Thoracic aorta (tissue), 2 donors: Measurements from ENCODE around the gene SNX20. TPM values are rescaled to one million over a fixed set of nuclear protein-coding genes. Genes with fewer than 3 reads are reported as not detected.
A peak's percentile ranks its signal among the peaks of the same experiment; 100 is the strongest.

Source experiments
- ATAC-seq: fragments of 150-250 bp; one replicate; pipeline ENCODE4 v1.8.0; 2017; ENCODE audit warnings: low read depth; ENCODE audit not compliant: insufficient number of reproducible peaks, low FRiP score
- DNase-seq: peaks from one replicate; pipeline ENCODE4 v3.0.0-alpha.2; 2020; ENCODE audit warnings: low spot score
- H3K27ac ChIP-seq, 2 donors: fragments of 200-600 bp; sonication (generic); 1 replicate in 1 of 2; 2 replicates in 1 of 2; pipeline ENCODE4 v1.5.1; 2016; ENCODE audit warnings: mild to moderate bottlenecking in 2 of 2, moderate library complexity in 2 of 2
- H3K27me3 ChIP-seq: fragments of 200-600 bp; sonication (generic); replicated peaks from 2 replicates; pipeline ENCODE4 v1.6.0; 2016; ENCODE audit warnings: mild to moderate bottlenecking; ENCODE audit not compliant: insufficient read depth
- H3K36me3 ChIP-seq: fragments of 200-600 bp; sonication (generic); one replicate; pipeline ENCODE4 v1.5.1; 2016
- H3K4me1 ChIP-seq, 2 donors: fragments of 200-600 bp; sonication (generic); 1 replicate in 1 of 2; 2 replicates in 1 of 2; pipeline versions ENCODE4 v1.5.1 to v1.6.0; 2016; ENCODE audit warnings: low read depth in 2 of 2, mild to moderate bottlenecking in 1 of 2; ENCODE audit not compliant: control insufficient read depth in 1 of 2
- H3K4me3 ChIP-seq: fragments of 200-600 bp; sonication (generic); 2 replicates; pipeline ENCODE4 v1.5.1; 2016; ENCODE audit warnings: mild to moderate bottlenecking
- H3K9me3 ChIP-seq: fragments of 200-600 bp; sonication (generic); 2 replicates; pipeline ENCODE4 v1.5.1; 2016
- CTCF ChIP-seq: fragments of 200-600 bp; sonication (generic); IDR thresholded peaks from one replicate; pipeline ENCODE4 v1.5.1; 2019; ENCODE audit warnings: antibody characterized with exemption
- total RNA-seq, 2 donors: library from RNA; depleted of rRNA; stranded (reverse); fragments of >200 nt; gene quantifications; one replicate each; pipeline versions ENCODE4 v1.1.0 to v1.2.3, GENCODE V29; 2016

Gene SNX20
- total RNA-seq, 2 donors from 2014 or later: 3.3 to 4.6 TPM

DNA sequence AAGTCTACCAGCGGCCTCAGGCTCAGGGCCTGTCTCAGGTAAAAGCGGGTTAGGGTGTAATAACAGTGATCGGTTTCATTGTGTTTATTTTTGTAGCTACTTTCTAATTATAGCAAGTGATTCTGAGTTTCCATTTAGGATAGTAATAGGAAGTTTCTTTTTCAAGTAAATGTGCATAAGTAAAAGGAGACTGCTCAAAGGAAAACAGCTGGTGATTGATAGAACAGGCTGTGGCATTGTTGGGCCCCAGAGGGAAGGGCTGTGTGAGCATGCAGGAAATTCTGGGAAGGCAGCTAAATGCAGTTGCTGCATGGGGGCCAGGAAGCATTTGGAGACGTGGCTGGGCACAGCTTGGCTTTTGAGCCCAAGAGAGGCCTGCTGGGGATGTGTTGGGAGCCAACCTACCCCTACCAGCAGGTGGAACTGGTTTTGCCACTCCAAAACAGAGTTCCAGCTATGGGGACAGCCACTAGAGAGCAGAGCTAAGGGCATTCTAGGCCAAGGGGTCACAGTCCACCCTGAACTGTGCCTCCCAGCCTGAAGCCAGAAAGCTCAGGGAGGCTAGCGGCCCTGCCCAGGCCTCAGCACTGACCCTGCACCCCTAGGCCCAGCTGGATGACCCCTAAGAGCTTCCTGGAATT is 12.6 kb downstream of the SNX20 start:
- H3K27me3 ChIP-seq: no peaks in the 10 kb centered on the region
- H3K4me3 ChIP-seq: no peak overlapping the region
- H3K36me3 ChIP-seq: peaks cover 5% of the 10 kb centered on the region
- H3K9me3 ChIP-seq: peaks cover 7% of the 10 kb centered on the region
- peaks cover 5 to 18% of the 10 kb centered on the region in 2 donors for H3K4me1 ChIP-seq
- peak overlapping the region; percentile 46 to 47 for H3K27ac ChIP-seq
- no peak for TF ChIP-seq CTCF
- DNase-seq (no peak), ATAC-seq (no peak)

GRCh38 chr16:50667497-50668367 is 13.4 kb downstream of the SNX20 start:
- peaks cover 7% of the 10 kb centered on the region for H3K9me3 ChIP-seq
- ATAC-seq (no peak), DNase-seq (no peak)
- no peak overlapping the region for H3K4me3 ChIP-seq
- no peak for TF ChIP-seq CTCF
- H3K36me3 ChIP-seq: peaks cover 5% of the 10 kb centered on the region
- peaks cover 5 to 20% of the 10 kb centered on the region in 2 donors for H3K4me1 ChIP-seq
- H3K27ac ChIP-seq: peak overlapping the region in 1 of 2 donors; percentile 47
- no peaks in the 10 kb centered on the region for H3K27me3 ChIP-seq

GRCh38 chr16:50666658-50667496 is 14.2 kb downstream of the SNX20 start:
- H3K36me3 ChIP-seq: peaks cover under 1% of the 10 kb centered on the region
- peak overlapping the region; percentile 26 for H3K4me3 ChIP-seq
- peaks cover 3% of the 10 kb centered on the region for H3K9me3 ChIP-seq
- no peak for ATAC-seq
- H3K27ac ChIP-seq: no peak overlapping the region
- H3K27me3 ChIP-seq: no peaks in the 10 kb centered on the region
- peaks cover 5 to 28% of the 10 kb centered on the region in 2 donors for H3K4me1 ChIP-seq
- TF ChIP-seq CTCF: no peak
- DNase-seq: no peak

DNA sequence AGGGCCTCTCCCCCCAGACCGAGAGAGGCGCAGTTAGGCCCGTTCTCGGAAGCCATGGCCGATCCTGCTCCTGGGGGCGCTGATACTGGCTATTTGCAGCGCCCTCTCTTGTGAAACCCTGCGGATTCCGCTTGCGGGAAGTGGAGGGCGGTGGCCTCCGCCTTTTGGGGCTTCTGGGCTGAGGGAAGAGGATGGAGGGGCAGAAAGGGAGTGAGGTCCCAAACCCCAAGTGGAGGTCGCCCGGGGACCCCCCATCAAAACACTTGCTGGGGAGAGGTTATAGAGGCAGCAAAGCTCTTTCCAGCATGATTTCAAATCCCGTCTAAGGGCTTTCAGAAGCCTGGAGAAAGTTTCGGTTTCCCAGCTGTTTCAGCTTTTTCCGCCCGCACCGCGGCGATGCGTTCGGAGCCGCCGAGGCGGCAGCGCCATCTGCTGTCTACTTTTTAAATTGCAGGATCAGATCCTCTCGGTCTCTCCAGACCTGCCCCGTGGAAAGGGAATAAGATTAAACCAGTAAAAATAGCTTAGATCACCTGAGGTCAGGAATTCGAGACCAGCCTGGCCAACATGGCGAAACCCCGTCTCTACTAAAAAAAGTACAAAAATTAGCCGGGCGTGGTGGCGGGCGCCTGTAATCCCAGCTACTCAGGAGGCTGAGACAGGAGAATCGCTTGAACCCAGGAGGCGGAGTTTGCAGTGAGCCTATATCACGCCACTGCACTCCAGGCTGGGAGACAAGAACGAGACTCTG is 15.8 kb downstream of the SNX20 start:
- Histone ChIP-seq H3K36me3 (no peaks in the 10 kb centered on the region), H3K4me1 (peaks cover 5 to 36% of the 10 kb centered on the region in 2 donors), H3K27ac (peak overlapping the region; percentile 14 to 40), H3K4me3 (peak overlapping the region; percentile 70), H3K9me3 (no peaks in the 10 kb centered on the region), H3K27me3 (no peaks in the 10 kb centered on the region)
- ATAC-seq (peak; percentile 74), DNase-seq (no peak)
- peak; percentile 93 for TF ChIP-seq CTCF
